Uterus (tissue), 4 donors: ENCODE results near the gene CD1B. TPM values are rescaled to one million over a fixed set of nuclear protein-coding genes. Genes with fewer than 3 reads are reported as not detected.

ENCODE experiments used
- DNase-seq, 2 donors: peaks; one replicate each; pipeline ENCODE4 v3.0.0-alpha.2; 2019 to 2020
- H3K27ac ChIP-seq, 2 donors: fragments of 200-600 bp; sonication (generic); 1 replicate in 1 of 2; 2 replicates in 1 of 2; pipeline ENCODE4 v1.5.1; 2016 to 2018
- H3K27me3 ChIP-seq, 2 donors: fragments of 200-600 bp; sonication (generic); one replicate each; pipeline ENCODE4 v1.5.1; 2018 to 2019; ENCODE audit warnings: control low read depth in 1 of 2
- H3K36me3 ChIP-seq, 2 donors: fragments of 200-600 bp; sonication (generic); one replicate each; pipeline ENCODE4 v1.5.1; 2019; ENCODE audit warnings: control low read depth in 1 of 2
- H3K4me1 ChIP-seq, 2 donors: fragments of 200-600 bp; sonication (generic); one replicate each; pipeline ENCODE4 v1.5.1; 2018 to 2019; ENCODE audit warnings: control low read depth in 1 of 2
- H3K4me3 ChIP-seq, 2 donors: fragments of 200-600 bp; sonication (generic); 1 replicate in 1 of 2; 2 replicates in 1 of 2; pipeline ENCODE4 v1.5.1; 2018 to 2019; ENCODE audit warnings: mild to moderate bottlenecking in 1 of 2
- H3K9me3 ChIP-seq, 2 donors: fragments of 200-600 bp; sonication (generic); one replicate each; pipeline ENCODE4 v1.5.1; 2019; ENCODE audit warnings: control low read depth in 1 of 2
- POLR2A ChIP-seq, 2 donors: fragments of 450-650 bp; IDR thresholded peaks; one replicate each; pipeline ENCODE4 v1.6.1; 2016; ENCODE audit warnings: antibody characterized with exemption in 2 of 2, mild to moderate bottlenecking in 1 of 2, moderate library complexity in 1 of 2
- intact Hi-C: fragments of 100-400 bp; cut with DNase I; formaldehyde crosslinking; loops from one replicate; pipeline ENCODE4 v1.15.1; 2023; ENCODE audit warnings: low total_unique reads
- total RNA-seq, 4 donors: library from RNA; depleted of rRNA in 3 of 4; stranded (reverse); fragments of >200 nt in 3 of 4; gene quantifications; one replicate each; pipeline versions ENCODE4 v1.1.0 to v1.2.4, GENCODE V29; 2014 to 2023
- TF ChIP-seq, protein P1 (sequence below), 4 experiments: fragments of 200-600 bp in 2 of 4; fragments of 450-650 bp in 2 of 4; sonication (generic) in 2 of 4; IDR thresholded peaks; one replicate each; pipeline ENCODE4 v1.5.1; 2016 to 2019; ENCODE audit warnings: antibody characterized with exemption in 4 of 4, mild to moderate bottlenecking in 2 of 4, moderate library complexity in 1 of 4
- donor health status: DM: yes; HTN: yes; CAD: no.

The CD1B gene
- total RNA-seq, 4 donors from 2014 or later, result not detected

DNA sequence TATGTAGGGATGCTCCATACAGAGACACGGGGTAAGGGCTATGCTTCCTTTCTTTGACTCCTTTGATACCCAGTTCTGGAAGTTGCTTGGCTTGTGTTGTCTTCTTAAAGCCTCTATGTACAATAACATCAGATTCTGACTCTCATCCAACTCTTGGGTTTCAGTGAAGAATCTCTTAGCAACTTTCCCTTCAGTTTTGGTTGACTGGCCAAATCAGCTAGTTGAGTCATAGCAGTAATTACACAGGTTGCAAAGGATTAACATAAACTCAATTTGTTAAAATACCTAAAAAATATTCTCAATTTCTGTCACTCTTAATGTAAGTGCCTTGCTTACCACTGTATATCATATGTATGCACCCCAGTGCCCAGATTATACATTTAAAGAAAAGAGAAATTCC lies 31.6 kb upstream of the CD1B start:
- Histone ChIP-seq H3K4me1 (no peaks in the 10 kb centered on the region), H3K27me3 (no peaks in the 10 kb centered on the region), H3K9me3 (no peaks in the 10 kb centered on the region), H3K4me3 (no peak overlapping the region), H3K36me3 (no peaks in the 10 kb centered on the region), H3K27ac (no peak overlapping the region)
- intact Hi-C loops, result no loop called here
- no peak for TF ChIP-seq POLR2A (IDR thresholded peaks at IDR 0.05)
- TF ChIP-seq, protein P1, sequence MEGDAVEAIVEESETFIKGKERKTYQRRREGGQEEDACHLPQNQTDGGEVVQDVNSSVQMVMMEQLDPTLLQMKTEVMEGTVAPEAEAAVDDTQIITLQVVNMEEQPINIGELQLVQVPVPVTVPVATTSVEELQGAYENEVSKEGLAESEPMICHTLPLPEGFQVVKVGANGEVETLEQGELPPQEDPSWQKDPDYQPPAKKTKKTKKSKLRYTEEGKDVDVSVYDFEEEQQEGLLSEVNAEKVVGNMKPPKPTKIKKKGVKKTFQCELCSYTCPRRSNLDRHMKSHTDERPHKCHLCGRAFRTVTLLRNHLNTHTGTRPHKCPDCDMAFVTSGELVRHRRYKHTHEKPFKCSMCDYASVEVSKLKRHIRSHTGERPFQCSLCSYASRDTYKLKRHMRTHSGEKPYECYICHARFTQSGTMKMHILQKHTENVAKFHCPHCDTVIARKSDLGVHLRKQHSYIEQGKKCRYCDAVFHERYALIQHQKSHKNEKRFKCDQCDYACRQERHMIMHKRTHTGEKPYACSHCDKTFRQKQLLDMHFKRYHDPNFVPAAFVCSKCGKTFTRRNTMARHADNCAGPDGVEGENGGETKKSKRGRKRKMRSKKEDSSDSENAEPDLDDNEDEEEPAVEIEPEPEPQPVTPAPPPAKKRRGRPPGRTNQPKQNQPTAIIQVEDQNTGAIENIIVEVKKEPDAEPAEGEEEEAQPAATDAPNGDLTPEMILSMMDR (IDR thresholded peaks at IDR 0.05), result no peak
- no peak for DNase-seq

DNA sequence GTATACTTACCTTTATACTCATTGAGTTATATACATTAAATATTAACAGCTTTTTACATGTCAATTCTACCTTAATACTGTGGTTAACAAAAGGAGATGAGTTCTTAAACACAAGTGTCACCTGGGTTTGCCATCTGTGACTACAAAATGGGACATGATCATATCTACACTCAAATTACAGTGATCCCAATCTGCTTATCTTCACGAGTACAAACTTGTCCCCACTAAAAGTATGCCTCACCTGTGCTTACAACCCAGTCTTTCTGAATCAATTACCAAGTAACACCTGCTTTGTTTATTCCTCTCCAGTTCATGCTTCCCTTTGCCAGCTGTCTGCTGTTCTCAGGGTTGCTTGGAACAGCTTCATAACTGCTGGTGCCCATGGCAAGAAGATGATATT lies 31.2 kb upstream of the CD1B start:
- Histone ChIP-seq H3K4me1 (no peaks in the 10 kb centered on the region), H3K27ac (no peak overlapping the region), H3K36me3 (no peaks in the 10 kb centered on the region), H3K9me3 (no peaks in the 10 kb centered on the region), H3K27me3 (no peaks in the 10 kb centered on the region), H3K4me3 (no peak overlapping the region)
- intact Hi-C loops, result no loop called here
- no peak for DNase-seq
- TF ChIP-seq, protein P1 (IDR thresholded peaks at IDR 0.05), result no peak
- TF ChIP-seq POLR2A (IDR thresholded peaks at IDR 0.05), result no peak

DNA sequence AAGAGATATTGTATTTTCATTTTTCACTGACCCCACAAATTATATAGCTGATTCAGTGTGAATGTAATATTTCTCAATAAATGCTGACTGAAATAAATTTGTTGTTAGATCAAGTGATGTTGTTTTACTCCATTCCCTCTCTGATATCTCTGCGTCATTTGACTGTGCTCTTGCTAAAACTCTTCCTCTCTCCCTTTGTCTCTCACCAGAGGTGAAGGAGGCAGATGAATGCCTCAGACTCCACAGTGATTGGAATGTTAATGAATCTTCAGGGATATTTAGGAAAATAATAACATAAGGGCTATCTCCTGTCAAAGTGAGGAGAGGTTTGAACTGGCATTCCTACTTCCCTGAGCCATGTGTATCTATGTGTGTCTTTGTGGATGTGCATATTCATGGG lies 26.1 kb upstream of the CD1B start:
- Histone ChIP-seq H3K27me3 (no peaks in the 10 kb centered on the region), H3K36me3 (no peaks in the 10 kb centered on the region), H3K4me1 (no peaks in the 10 kb centered on the region), H3K9me3 (no peaks in the 10 kb centered on the region), H3K4me3 (no peak overlapping the region), H3K27ac (no peak overlapping the region)
- no peak for DNase-seq
- TF ChIP-seq, protein P1 (IDR thresholded peaks at IDR 0.05), result no peak
- TF ChIP-seq POLR2A (IDR thresholded peaks at IDR 0.05), result no peak
- intact Hi-C loops, result no loop called here

DNA sequence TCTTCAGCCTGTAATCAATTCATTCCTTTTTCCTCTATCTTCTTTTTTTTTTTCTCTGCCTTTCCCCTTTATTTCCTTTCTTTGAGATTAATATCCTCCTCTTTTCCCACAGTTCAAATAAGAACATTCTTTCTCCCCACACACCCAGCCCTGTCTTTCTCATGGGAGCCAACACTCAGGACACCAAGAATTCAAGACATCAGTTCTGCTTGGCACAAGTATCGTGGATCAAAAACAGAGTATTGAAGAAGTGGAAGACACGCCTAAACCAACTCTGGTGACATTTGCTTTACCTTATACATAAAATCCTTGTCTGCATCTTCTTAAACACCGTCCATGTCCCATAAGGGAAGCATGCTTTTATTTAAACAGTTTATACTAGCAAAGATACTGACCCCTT lies 25.3 kb upstream of the CD1B start:
- TF ChIP-seq, protein P1 (IDR thresholded peaks at IDR 0.05), result no peak
- TF ChIP-seq POLR2A (IDR thresholded peaks at IDR 0.05), result no peak
- Histone ChIP-seq H3K27me3 (no peaks in the 10 kb centered on the region), H3K4me3 (no peak overlapping the region), H3K9me3 (no peaks in the 10 kb centered on the region), H3K27ac (no peak overlapping the region), H3K4me1 (no peaks in the 10 kb centered on the region), H3K36me3 (no peaks in the 10 kb centered on the region)
- intact Hi-C loops, result no loop called here
- no peak for DNase-seq

DNA sequence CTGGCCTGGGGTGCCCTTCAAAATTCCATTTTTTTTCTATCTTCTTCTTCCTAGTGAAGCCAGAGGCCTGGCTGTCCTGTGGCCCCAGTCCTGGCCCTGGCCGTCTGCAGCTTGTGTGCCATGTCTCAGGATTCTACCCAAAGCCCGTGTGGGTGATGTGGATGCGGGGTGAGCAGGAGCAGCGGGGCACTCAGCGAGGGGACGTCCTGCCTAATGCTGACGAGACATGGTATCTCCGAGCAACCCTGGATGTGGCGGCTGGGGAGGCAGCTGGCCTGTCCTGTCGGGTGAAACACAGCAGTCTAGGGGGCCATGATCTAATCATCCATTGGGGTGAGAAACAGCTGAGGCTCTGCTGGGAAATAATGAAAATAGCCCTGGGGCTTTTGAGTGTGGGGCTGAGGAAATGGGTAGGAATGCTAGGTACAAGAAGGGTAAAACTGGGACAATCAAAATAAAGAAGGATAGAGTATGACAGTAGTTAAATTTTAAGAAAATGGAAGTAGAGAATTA lies 24.5 kb upstream of the CD1B start:
- Histone ChIP-seq H3K4me3 (no peak overlapping the region), H3K9me3 (no peaks in the 10 kb centered on the region), H3K4me1 (no peaks in the 10 kb centered on the region), H3K36me3 (no peaks in the 10 kb centered on the region), H3K27ac (no peak overlapping the region), H3K27me3 (no peaks in the 10 kb centered on the region)
- intact Hi-C loops, result no loop called here
- TF ChIP-seq, protein P1 (IDR thresholded peaks at IDR 0.05), result no peak
- TF ChIP-seq POLR2A (IDR thresholded peaks at IDR 0.05), result no peak
- DNase-seq, result no peak
